ENCODE measurements around the gene KCNMA1. TPM values are rescaled to one million over a fixed set of nuclear protein-coding genes. Genes with fewer than 3 reads are reported as not detected.

Gene KCNMA1
- polyA plus RNA-seq, 1 donor from 2014 or later, result 60.8 TPM

- Histone ChIP-seq H3K4me3 (ENCODE audit: low read length) (no peak overlapping the region), H3K36me3 (ENCODE audit: insufficient read depth, low read length) (no peaks in the 10 kb centered on the region), H3K27me3 (ENCODE audit: insufficient read depth, low read depth, low read length) (no peaks in the 10 kb centered on the region), H4K20me1 (ENCODE audit: insufficient read depth) (no peaks in the 10 kb centered on the region), H3K79me2 (replicated peaks; ENCODE audit: insufficient read depth, low read length) (no peaks in the 10 kb centered on the region), H3K27ac (ENCODE audit: low read length) (no peak overlapping the region), H3K9me3 (ENCODE audit: low read length) (no peaks in the 10 kb centered on the region), H3K9ac (ENCODE audit: low read length) (no peak overlapping the region), H3F3A (ENCODE audit: insufficient read depth, low read length, poor library complexity, severe bottlenecking) (no peaks in the 10 kb centered on the region), H3K9me2 (ENCODE audit: insufficient read depth, low read length) (no peaks in the 10 kb centered on the region), H3K4me2 (ENCODE audit: low read length) (no peak overlapping the region), H2AFZ (ENCODE audit: low read depth, low read length) (no peak overlapping the region)
- no peak for TF ChIP-seq CTCF (IDR thresholded peaks at IDR 0.05; ENCODE audit: poor library complexity, severe bottlenecking)
- TF ChIP-seq SMC3 (conservative IDR thresholded peaks at IDR 0.05; ENCODE audit: poor library complexity), result no peak
- TF ChIP-seq EZH2 (IDR thresholded peaks at IDR 0.05; ENCODE audit: borderline replicate concordance, insufficient read depth, low read length, poor library complexity, severe bottlenecking), result no peak
- no peak for TF ChIP-seq RAD21 (conservative IDR thresholded peaks at IDR 0.05)
- TF ChIP-seq EP300 (conservative IDR thresholded peaks at IDR 0.05; ENCODE audit: poor library complexity, severe bottlenecking), result no peak
- TF ChIP-seq MXI1 (conservative IDR thresholded peaks at IDR 0.05; ENCODE audit: poor library complexity, severe bottlenecking), result no peak
- no peak for TF ChIP-seq POLR2AphosphoS5 (IDR thresholded peaks at IDR 0.05)
- TF ChIP-seq REST (IDR thresholded peaks at IDR 0.05; ENCODE audit: borderline replicate concordance), result no peak
- no peak for TF ChIP-seq TAF1 (IDR thresholded peaks at IDR 0.05; ENCODE audit: low read depth)
Measured at GRCh38 chr10:77350711-77351119, 286.9 kb downstream of the KCNMA1 start.

GRCh38 chr10:77350134-77350533 lies 287.5 kb downstream of the KCNMA1 start:
- Histone ChIP-seq H3F3A (ENCODE audit: insufficient read depth, low read length, poor library complexity, severe bottlenecking) (no peaks in the 10 kb centered on the region), H3K4me2 (ENCODE audit: low read length) (no peak overlapping the region), H3K9me2 (ENCODE audit: insufficient read depth, low read length) (no peaks in the 10 kb centered on the region), H3K9me3 (ENCODE audit: low read length) (no peaks in the 10 kb centered on the region), H2AFZ (ENCODE audit: low read depth, low read length) (no peak overlapping the region), H3K9ac (ENCODE audit: low read length) (no peak overlapping the region), H3K36me3 (ENCODE audit: insufficient read depth, low read length) (no peaks in the 10 kb centered on the region), H3K79me2 (replicated peaks; ENCODE audit: insufficient read depth, low read length) (no peaks in the 10 kb centered on the region), H3K27ac (ENCODE audit: low read length) (no peak overlapping the region), H3K4me3 (ENCODE audit: low read length) (no peak overlapping the region), H3K27me3 (ENCODE audit: insufficient read depth, low read depth, low read length) (no peaks in the 10 kb centered on the region), H4K20me1 (ENCODE audit: insufficient read depth) (no peaks in the 10 kb centered on the region)
- TF ChIP-seq TAF1 (IDR thresholded peaks at IDR 0.05; ENCODE audit: low read depth) (no peak), CTCF (IDR thresholded peaks at IDR 0.05; ENCODE audit: poor library complexity, severe bottlenecking) (no peak), SMC3 (conservative IDR thresholded peaks at IDR 0.05; ENCODE audit: poor library complexity) (no peak), REST (IDR thresholded peaks at IDR 0.05; ENCODE audit: borderline replicate concordance) (no peak), EP300 (conservative IDR thresholded peaks at IDR 0.05; ENCODE audit: poor library complexity, severe bottlenecking) (no peak), EZH2 (IDR thresholded peaks at IDR 0.05; ENCODE audit: borderline replicate concordance, insufficient read depth, low read length, poor library complexity, severe bottlenecking) (no peak), RAD21 (conservative IDR thresholded peaks at IDR 0.05) (no peak), MXI1 (conservative IDR thresholded peaks at IDR 0.05; ENCODE audit: poor library complexity, severe bottlenecking) (no peak)

All from neural cell (in vitro differentiated cells).